Keratinocyte (primary cell): ENCODE data around the gene MAP3K3. TPM values are rescaled to one million over a fixed set of nuclear protein-coding genes. Genes with fewer than 3 reads are reported as not detected.

Source experiments
- DNase-seq: peaks from one replicate; pipeline ENCODE4 v3.0.0-alpha.2; 2011; ENCODE audit warnings: low read depth, missing footprints, low spot score
- FAIRE-seq: peaks from 2 replicates; lab custom pipeline; 2011; peaks lifted over from hg19 to GRCh38; lab: Jason Lieb, UNC
- H2AFZ ChIP-seq: 2 replicates; pipeline ENCODE4 v1.6.0; 2012; ENCODE audit warnings: low read length, control low read depth, inconsistent platforms; ENCODE audit not compliant: control insufficient read depth
- H3K27ac ChIP-seq: 2 replicates; pipeline ENCODE4 v1.5.1; 2011; ENCODE audit warnings: low read length; ENCODE audit not compliant: control insufficient read depth, insufficient read depth
- H3K27me3 ChIP-seq: 3 replicates; pipeline ENCODE4 v1.6.0; 2011; ENCODE audit warnings: low read length; ENCODE audit not compliant: control insufficient read depth, insufficient read depth; ENCODE audit errors: extremely low read depth
- H3K36me3 ChIP-seq, 2 experiments: 2 replicates in 1 of 2; 3 replicates in 1 of 2; pipeline ENCODE4 v1.5.1; 2011; ENCODE audit warnings: low read length in 2 of 2, mild to moderate bottlenecking in 1 of 2; ENCODE audit not compliant: control insufficient read depth in 2 of 2, insufficient read depth in 2 of 2; ENCODE audit errors: extremely low read depth in 1 of 2
- H3K4me1 ChIP-seq: 3 replicates; pipeline ENCODE4 v1.5.1; 2011; ENCODE audit warnings: low read length; ENCODE audit not compliant: control insufficient read depth, insufficient read depth; ENCODE audit errors: extremely low read depth
- H3K4me2 ChIP-seq: 3 replicates; pipeline ENCODE4 v1.6.0; 2011; ENCODE audit warnings: low read depth, low read length; ENCODE audit not compliant: control insufficient read depth, insufficient read depth; ENCODE audit errors: extremely low read depth
- H3K4me3 ChIP-seq, 3 experiments: fragments of 200-600 bp in 1 of 3; sonication (generic) in 1 of 3; 2 replicates in 2 of 3; 3 replicates in 1 of 3; pipeline ENCODE4 v1.5.1; 2011 to 2016; ENCODE audit warnings: low read length in 3 of 3, mild to moderate bottlenecking in 3 of 3, control low read depth in 2 of 3, inconsistent platforms in 1 of 3, low read depth in 1 of 3, mixed read lengths in 1 of 3, mixed run types in 1 of 3, moderate library complexity in 1 of 3; ENCODE audit not compliant: control insufficient read depth in 2 of 3, insufficient read depth in 2 of 3; ENCODE audit errors: extremely low read depth in 1 of 3
- H3K79me2 ChIP-seq: 2 replicates; pipeline ENCODE4 v1.6.0; 2012; ENCODE audit warnings: low read length; ENCODE audit not compliant: control insufficient read depth, insufficient read depth
- H3K9ac ChIP-seq: 3 replicates; pipeline ENCODE4 v1.6.0; 2011; ENCODE audit warnings: low read length; ENCODE audit not compliant: control insufficient read depth, insufficient read depth; ENCODE audit errors: extremely low read depth
- H3K9me1 ChIP-seq: 3 replicates; pipeline ENCODE4 v1.6.0; 2011; ENCODE audit warnings: low read length; ENCODE audit not compliant: control insufficient read depth, insufficient read depth; ENCODE audit errors: extremely low read depth
- H3K9me3 ChIP-seq: 2 replicates; pipeline ENCODE4 v1.5.1; 2012; ENCODE audit warnings: low read depth, low read length; ENCODE audit not compliant: control insufficient read depth
- H4K20me1 ChIP-seq: 3 replicates; pipeline ENCODE4 v1.6.0; 2011; ENCODE audit warnings: low read length; ENCODE audit not compliant: control insufficient read depth, insufficient read depth; ENCODE audit errors: extremely low read depth
- EZH2 ChIP-seq: IDR thresholded peaks from one replicate; pipeline ENCODE4 v1.6.1; 2012; ENCODE audit warnings: inconsistent platforms, mild to moderate bottlenecking, low read length, moderate library complexity
- dilution Hi-C: fragments of 300-500 bp; cut with MboI; formaldehyde crosslinking; loops from one replicate; pipeline ENCODE4 v1.7.0; 2020; ENCODE audit warnings: low sequenced_read_pairs; ENCODE audit not compliant: extremely low pct_ligation_motif_present
- polyA plus RNA-seq, 5 experiments: library from polyadenylated mRNA; depleted of rRNA in 3 of 5; stranded (reverse) in 3 of 5; stranded (forward) in 1 of 5; unstranded in 1 of 5; fragments of >200 nt; gene quantifications; 1 replicate in 1 of 5; 2 replicates in 3 of 5; 3 replicates in 1 of 5; pipeline versions ENCODE4 v1.2.1 to v1.2.3, GENCODE V29; 2011 to 2012; ENCODE audit warnings: missing spikeins in 2 of 5, low read depth in 1 of 5, low replicate concordance in 1 of 5
- TF ChIP-seq, protein P1 (sequence below), 3 experiments: IDR thresholded peaks in 1 of 3; conservative IDR thresholded peaks in 1 of 3; optimal IDR thresholded peaks in 1 of 3; 2 replicates in 2 of 3; 3 replicates in 1 of 3; pipeline versions ENCODE3 to v1.5.1; 2011; ENCODE audit warnings: low read length in 3 of 3, mild to moderate bottlenecking in 3 of 3, moderate library complexity in 2 of 3, control low read depth in 1 of 3, inconsistent platforms in 1 of 3; ENCODE audit not compliant: insufficient read depth in 2 of 3; ENCODE audit errors: extremely low read depth in 1 of 3

Gene MAP3K3
- polyA plus RNA-seq, 1 donor (not counting 4 experiments of a cell fraction or from before 2014, with no cell fraction given) = 9.8 TPM

- dilution Hi-C loops = no loop called here
- no peak overlapping the region for H2AFZ ChIP-seq
- H3K4me1 ChIP-seq = no peaks in the 10 kb centered on the region
- DNase-seq (no peak), FAIRE-seq (no peak)
- no peak overlapping the region for H3K9ac ChIP-seq
- no peaks in the 10 kb centered on the region for H3K9me3 ChIP-seq
- H3K79me2 ChIP-seq = no peaks in the 10 kb centered on the region
- H4K20me1 ChIP-seq = no peaks in the 10 kb centered on the region
- no peak for TF ChIP-seq EZH2
- TF ChIP-seq, protein P1, sequence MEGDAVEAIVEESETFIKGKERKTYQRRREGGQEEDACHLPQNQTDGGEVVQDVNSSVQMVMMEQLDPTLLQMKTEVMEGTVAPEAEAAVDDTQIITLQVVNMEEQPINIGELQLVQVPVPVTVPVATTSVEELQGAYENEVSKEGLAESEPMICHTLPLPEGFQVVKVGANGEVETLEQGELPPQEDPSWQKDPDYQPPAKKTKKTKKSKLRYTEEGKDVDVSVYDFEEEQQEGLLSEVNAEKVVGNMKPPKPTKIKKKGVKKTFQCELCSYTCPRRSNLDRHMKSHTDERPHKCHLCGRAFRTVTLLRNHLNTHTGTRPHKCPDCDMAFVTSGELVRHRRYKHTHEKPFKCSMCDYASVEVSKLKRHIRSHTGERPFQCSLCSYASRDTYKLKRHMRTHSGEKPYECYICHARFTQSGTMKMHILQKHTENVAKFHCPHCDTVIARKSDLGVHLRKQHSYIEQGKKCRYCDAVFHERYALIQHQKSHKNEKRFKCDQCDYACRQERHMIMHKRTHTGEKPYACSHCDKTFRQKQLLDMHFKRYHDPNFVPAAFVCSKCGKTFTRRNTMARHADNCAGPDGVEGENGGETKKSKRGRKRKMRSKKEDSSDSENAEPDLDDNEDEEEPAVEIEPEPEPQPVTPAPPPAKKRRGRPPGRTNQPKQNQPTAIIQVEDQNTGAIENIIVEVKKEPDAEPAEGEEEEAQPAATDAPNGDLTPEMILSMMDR (optimal IDR thresholded peaks at IDR 0.05 in 1 of 3, IDR thresholded peaks at IDR 0.05 in 1 of 3, conservative IDR thresholded peaks at IDR 0.05 in 1 of 3; ENCODE audit: extremely low read depth in 1 of 3, insufficient read depth in 2 of 3, low read length in 3 of 3) = no peak
- H3K4me2 ChIP-seq = no peak overlapping the region
- no peaks in the 10 kb centered on the region for H3K9me1 ChIP-seq
- H3K27ac ChIP-seq = no peak overlapping the region
- H3K4me3 ChIP-seq = no peak overlapping the region
- H3K27me3 ChIP-seq = no peaks in the 10 kb centered on the region
- H3K36me3 ChIP-seq = peaks cover 0 to 15% of the 10 kb centered on the region in 2 experiments
These were observed 79.9 kb downstream of the MAP3K3 start for GRCh38 chr17:63701868-63702720.

DNA sequence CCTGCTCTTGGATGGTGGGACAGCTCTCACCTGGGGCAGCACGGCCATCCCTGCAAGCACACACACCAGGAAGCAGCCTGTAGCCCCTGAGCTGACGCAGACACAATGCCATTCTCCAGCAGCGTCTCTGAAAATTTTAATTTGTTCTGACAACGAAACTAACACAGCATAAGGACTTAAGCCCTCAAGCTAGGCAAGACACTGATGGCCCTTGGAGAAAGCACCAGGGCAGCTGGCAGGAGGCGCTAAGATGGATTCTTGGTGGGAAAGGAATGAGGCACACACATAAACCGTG, 80.5 kb downstream of the MAP3K3 start:
- TF ChIP-seq, protein P1 (optimal IDR thresholded peaks at IDR 0.05 in 1 of 3, IDR thresholded peaks at IDR 0.05 in 1 of 3, conservative IDR thresholded peaks at IDR 0.05 in 1 of 3; ENCODE audit: extremely low read depth in 1 of 3, insufficient read depth in 2 of 3, low read length in 3 of 3) = no peak
- no peak for TF ChIP-seq EZH2
- FAIRE-seq (no peak), DNase-seq (no peak)
- no peak overlapping the region for H2AFZ ChIP-seq
- H3K4me3 ChIP-seq = no peak overlapping the region
- peaks cover 0 to 15% of the 10 kb centered on the region in 2 experiments for H3K36me3 ChIP-seq
- H3K4me2 ChIP-seq = no peak overlapping the region
- no peak overlapping the region for H3K27ac ChIP-seq
- H3K79me2 ChIP-seq = no peaks in the 10 kb centered on the region
- no peaks in the 10 kb centered on the region for H3K4me1 ChIP-seq
- no peaks in the 10 kb centered on the region for H3K9me3 ChIP-seq
- dilution Hi-C loops = no loop called here
- H3K9me1 ChIP-seq = no peaks in the 10 kb centered on the region
- no peak overlapping the region for H3K9ac ChIP-seq
- no peaks in the 10 kb centered on the region for H4K20me1 ChIP-seq
- no peaks in the 10 kb centered on the region for H3K27me3 ChIP-seq
